SK-N-SH (cell line): ENCODE data around the gene TESK1. TPM values are rescaled to one million over a fixed set of nuclear protein-coding genes. Genes with fewer than 3 reads are reported as not detected.
"Not testable (repeated sequence)": the region's sequence is repeated elsewhere in the genome, so short reads cannot be mapped to it uniquely, and the experiment has no call there.

Source experiments
- CTCF ChIA-PET: fragments of 300-600, 350-600 bp; formaldehyde crosslinking; extraction: SDS; loops from one replicate; lab custom pipeline; 2021; lab: Yijun Ruan, JAX
- POLR2A ChIA-PET: fragments of 350-600 bp; sonication (Branson Sonifier 250); formaldehyde crosslinking; extraction: SDS; loops from one replicate; lab custom pipeline; 2020; ENCODE audit warnings: antibody characterized with exemption, inconsistent platforms; lab: Yijun Ruan, JAX
- DNase-seq: peaks from one replicate; pipeline ENCODE4 v3.0.0; 2012
- H2AFZ ChIP-seq: fragments of 200-600 bp; sonication (generic); 2 replicates; pipeline ENCODE4 v1.8.1; 2016; ENCODE audit warnings: antibody characterized with exemption, mild to moderate bottlenecking, low read depth
- H3F3A ChIP-seq: fragments of 200-600 bp; sonication (generic); replicated peaks from 2 replicates; pipeline ENCODE3; 2016; ENCODE audit warnings: antibody characterized with exemption, mild to moderate bottlenecking; ENCODE audit not compliant: insufficient read depth
- H3K27ac ChIP-seq, 2 experiments: fragments of 200-500 bp in 1 of 2; fragments of 200-600 bp in 1 of 2; sonication (Bioruptor generic) in 1 of 2; sonication (generic), shearing (Covaris generic) in 1 of 2; 2 replicates each; pipeline versions ENCODE4 v1.5.1 to v1.6.1; 2014 to 2016; ENCODE audit warnings: low read depth in 2 of 2, inconsistent platforms in 1 of 2, low read length in 1 of 2, mild to moderate bottlenecking in 1 of 2, mixed read lengths in 1 of 2
- H3K27me3 ChIP-seq: fragments of 200-600 bp; sonication (generic), shearing (Covaris generic); 2 replicates; pipeline ENCODE4 v1.6.1; 2016; ENCODE audit warnings: mixed run types; ENCODE audit not compliant: insufficient read depth
- H3K36me3 ChIP-seq, 2 experiments: fragments of 200-500 bp in 1 of 2; fragments of 200-600 bp in 1 of 2; sonication (Bioruptor generic) in 1 of 2; sonication (generic) in 1 of 2; replicated peaks in 1 of 2; 2 replicates each; pipeline versions ENCODE3 to v1.5.1; 2014 to 2016; ENCODE audit warnings: low read length in 1 of 2, mild to moderate bottlenecking in 1 of 2; ENCODE audit not compliant: insufficient read depth in 2 of 2, control insufficient read depth in 1 of 2
- H3K4me1 ChIP-seq, 2 experiments: fragments of 200-500 bp in 1 of 2; fragments of 200-600 bp in 1 of 2; sonication (Bioruptor generic) in 1 of 2; sonication (generic), shearing (Covaris generic) in 1 of 2; 2 replicates each; pipeline versions ENCODE4 v1.5.1 to v1.6.1; 2014 to 2016; ENCODE audit warnings: low read depth in 1 of 2, low read length in 1 of 2, mixed run types in 1 of 2; ENCODE audit not compliant: insufficient read depth in 2 of 2, control insufficient read depth in 1 of 2
- H3K4me2 ChIP-seq: fragments of 200-600 bp; sonication (generic), shearing (Covaris generic); 2 replicates; pipeline ENCODE4 v1.6.1; 2017; ENCODE audit warnings: mixed run types
- H3K4me3 ChIP-seq, 2 experiments: fragments of 200-500 bp in 1 of 2; fragments of 200-600 bp in 1 of 2; sonication (Bioruptor generic) in 1 of 2; sonication (generic), shearing (Covaris generic) in 1 of 2; 2 replicates each; pipeline versions ENCODE4 v1.5.1 to v1.8.1; 2014 to 2016; ENCODE audit warnings: low read depth in 2 of 2, inconsistent platforms in 1 of 2, low read length in 1 of 2, mild to moderate bottlenecking in 1 of 2, mixed read lengths in 1 of 2, moderate library complexity in 1 of 2
- H3K79me2 ChIP-seq: fragments of 200-600 bp; sonication (generic); 2 replicates; pipeline ENCODE4 v1.8.1; 2017; ENCODE audit warnings: mild to moderate bottlenecking; ENCODE audit not compliant: insufficient read depth
- H3K9ac ChIP-seq: fragments of 200-600 bp; sonication (generic); 2 replicates; pipeline ENCODE4 v1.6.1; 2017; ENCODE audit warnings: mixed run types
- H3K9me2 ChIP-seq: fragments of 200-600 bp; sonication (generic); 2 replicates; pipeline ENCODE4 v1.6.1; 2017; ENCODE audit warnings: mixed run types
- H3K9me3 ChIP-seq: fragments of 200-600 bp; sonication (generic); 2 replicates; pipeline ENCODE4 v1.6.1; 2017; ENCODE audit warnings: mixed run types, mild to moderate bottlenecking, moderate library complexity
- H4K20me1 ChIP-seq: fragments of 200-600 bp; sonication (generic); 2 replicates; pipeline ENCODE4 v1.6.1; 2017; ENCODE audit warnings: mild to moderate bottlenecking, mixed run types; ENCODE audit not compliant: insufficient read depth
- CTCF ChIP-seq: fragments of 200-600 bp; sonication (generic); IDR thresholded peaks from 2 replicates; pipeline ENCODE4 v1.6.1; 2017; ENCODE audit warnings: antibody characterized with exemption, mild to moderate bottlenecking, moderate library complexity
- ELF1 ChIP-seq: IDR thresholded peaks from 2 replicates; pipeline ENCODE4 v1.4.0; 2012
- EP300 ChIP-seq, 2 experiments: IDR thresholded peaks; 2 replicates each; pipeline versions ENCODE4 v1.4.0 to v1.6.1; 2012; ENCODE audit warnings: borderline replicate concordance in 1 of 2, low read depth in 1 of 2, low read length in 1 of 2
- EZH2phosphoT487 ChIP-seq: fragments of 200-600 bp; sonication (generic); IDR thresholded peaks from 2 replicates; pipeline ENCODE4 v1.6.1; 2017; ENCODE audit warnings: low read depth, mixed run types, mild to moderate bottlenecking, antibody characterized with exemption, moderate library complexity, borderline replicate concordance
- FOSL2 ChIP-seq: IDR thresholded peaks from 2 replicates; pipeline ENCODE4 v1.4.0; 2012; ENCODE audit warnings: low read depth, mild to moderate bottlenecking, moderate library complexity, borderline replicate concordance
- FOXJ3 ChIP-seq: sonication (generic); formaldehyde crosslinking; IDR thresholded peaks from 2 replicates; pipeline ENCODE4 v1.5.1; 2020; ENCODE audit warnings: mild to moderate bottlenecking, missing genetic modification reagents
- GABPA ChIP-seq: IDR thresholded peaks from 2 replicates; pipeline ENCODE4 v1.4.0; 2012; ENCODE audit warnings: low read depth, mild to moderate bottlenecking
- IRF3 ChIP-seq: fragments of 150-350 bp; IDR thresholded peaks from 2 replicates; pipeline ENCODE4 v1.6.1; 2016; ENCODE audit warnings: mild to moderate bottlenecking, low read depth, low read length
- MAX ChIP-seq: IDR thresholded peaks from 2 replicates; pipeline ENCODE4 v1.4.0; 2012; ENCODE audit warnings: low read depth
- NRF1 ChIP-seq: IDR thresholded peaks from 2 replicates; pipeline ENCODE4 v1.6.1; 2012; ENCODE audit warnings: low read depth, mild to moderate bottlenecking, low read length
- RCOR1 ChIP-seq: fragments of 150-350 bp; IDR thresholded peaks from 2 replicates; pipeline ENCODE4 v1.6.1; 2017; ENCODE audit warnings: antibody characterized with exemption, low read length
- RFX5 ChIP-seq: IDR thresholded peaks from 2 replicates; pipeline ENCODE4 v1.6.1; 2012; ENCODE audit warnings: mild to moderate bottlenecking, improper control_type of control experiment, low read length
- RXRA ChIP-seq: IDR thresholded peaks from 2 replicates; pipeline ENCODE4 v1.4.0; 2012; ENCODE audit warnings: low read depth, mild to moderate bottlenecking, borderline replicate concordance
- SMC3 ChIP-seq: IDR thresholded peaks from 2 replicates; pipeline ENCODE4 v1.6.1; 2012; ENCODE audit warnings: low read depth, low read length, improper control_type of control experiment
- TCF12 ChIP-seq: IDR thresholded peaks from 2 replicates; pipeline ENCODE4 v1.4.0; 2012
- TEAD4 ChIP-seq: IDR thresholded peaks from 2 replicates; pipeline ENCODE4 v1.4.0; 2012; ENCODE audit warnings: mild to moderate bottlenecking, borderline replicate concordance; ENCODE audit not compliant: insufficient read depth
- WGBS: methylation state at CpG from one replicate; pipeline ENCODE4 v1.1.6; 2017; ENCODE audit warnings: low lambda C conversion rate; 5-methylcytosine and 5-hydroxymethylcytosine counted together
- polyA plus RNA-seq, 3 experiments: library from polyadenylated mRNA; depleted of rRNA; stranded (reverse); fragments of >200 nt; gene quantifications; 2 replicates each; pipeline ENCODE4 v1.2.3, GENCODE V29; 2012

Gene TESK1
- polyA plus RNA-seq, 1 of the 3 experiments (the other 2 are of a cell fraction): 26.0 TPM

- no peaks in the 10 kb centered on the region for H3K9me2 ChIP-seq
- H3F3A ChIP-seq: no peaks in the 10 kb centered on the region
- TF ChIP-seq TEAD4 (no peak), RXRA (no peak), EP300 (IDR thresholded peaks at IDR 0.05; ENCODE audit: borderline replicate concordance in 1 of 2, low read depth in 1 of 2, low read length in 1 of 2) (no peak), RFX5 (no peak), FOSL2 (no peak), RCOR1 (no peak), GABPA (no peak), EZH2phosphoT487 (no peak), NRF1 (no peak), CTCF (no peak), SMC3 (no peak), FOXJ3 (CRISPR knock-in tag) (no peak), ELF1 (no peak), TCF12 (no peak), IRF3 (no peak), MAX (no peak)
- TF ChIP-seq, all 33 proteins: peak for 0
- H3K4me3 ChIP-seq: no peak overlapping the region
- no peaks in the 10 kb centered on the region for H3K36me3 ChIP-seq
- H4K20me1 ChIP-seq: no peaks in the 10 kb centered on the region
- POLR2A ChIA-PET: no interaction called here
- H3K27ac ChIP-seq: no peak overlapping the region
- CTCF ChIA-PET: interaction anchor here (1.6 to 2.7 kb wide), 3 partner anchors 10 to 24 kb away, joined by 7 to 9 read pairs (median 8); no protein-coding TSS in a partner anchor
- no peaks in the 10 kb centered on the region for H3K4me1 ChIP-seq
- H2AFZ ChIP-seq: no peak overlapping the region
- H3K9ac ChIP-seq: no peak overlapping the region
- no peaks in the 10 kb centered on the region for H3K27me3 ChIP-seq
- no peak overlapping the region for H3K4me2 ChIP-seq
- 83% methylated on average over 9 of the region's 9 CpGs for WGBS
- no peak for DNase-seq
- no peaks in the 10 kb centered on the region for H3K9me3 ChIP-seq
- no peaks in the 10 kb centered on the region for H3K79me2 ChIP-seq
Measured at GRCh38 chr9:35636135-35636876, 31.2 kb downstream of the TESK1 start.

- POLR2A ChIA-PET, H3K9me3 ChIP-seq: not testable (repeated sequence)
- CTCF ChIA-PET: interaction anchor here (1.6 to 2.7 kb wide), 3 partner anchors 9 to 25 kb away, joined by 7 to 9 read pairs (median 8); no protein-coding TSS in a partner anchor
Measured at GRCh38 chr9:35636877-35637246, 31.8 kb downstream of the TESK1 start.

GRCh38 chr9:35637427-35637955, 32.4 kb downstream of the TESK1 start:
- H3K27ac ChIP-seq, H3K9me3 ChIP-seq, H4K20me1 ChIP-seq, H3K36me3 ChIP-seq, H3K27me3 ChIP-seq, H3K4me2 ChIP-seq, H3K79me2 ChIP-seq, H3K9me2 ChIP-seq, DNase-seq, H3K9ac ChIP-seq, H2AFZ ChIP-seq, H3K4me1 ChIP-seq, CTCF ChIA-PET, H3K4me3 ChIP-seq, POLR2A ChIA-PET, H3F3A ChIP-seq: not testable (repeated sequence)
- 63% methylated on average over 9 of the region's 9 CpGs for WGBS

More at GRCh38 chr9:35636877-35637246, 31.8 kb downstream of the TESK1 start:
- not testable (repeated sequence) for H3K4me1 ChIP-seq, DNase-seq, H3K27ac ChIP-seq, H3K4me3 ChIP-seq, H4K20me1 ChIP-seq, H3K36me3 ChIP-seq, H3K27me3 ChIP-seq, H3F3A ChIP-seq, H3K9me2 ChIP-seq, H3K9ac ChIP-seq, H2AFZ ChIP-seq, H3K4me2 ChIP-seq, H3K79me2 ChIP-seq
- 94% methylated on average over 6 of the region's 6 CpGs for WGBS
